GM19240 (cell line): ENCODE results near the gene GARS1.

Source experiments
- DNase-seq: peaks from one replicate; pipeline ENCODE4 v3.0.0; 2011; ENCODE audit warnings: low spot score; ENCODE audit not compliant: insufficient read length

The GARS1 gene

DNA sequence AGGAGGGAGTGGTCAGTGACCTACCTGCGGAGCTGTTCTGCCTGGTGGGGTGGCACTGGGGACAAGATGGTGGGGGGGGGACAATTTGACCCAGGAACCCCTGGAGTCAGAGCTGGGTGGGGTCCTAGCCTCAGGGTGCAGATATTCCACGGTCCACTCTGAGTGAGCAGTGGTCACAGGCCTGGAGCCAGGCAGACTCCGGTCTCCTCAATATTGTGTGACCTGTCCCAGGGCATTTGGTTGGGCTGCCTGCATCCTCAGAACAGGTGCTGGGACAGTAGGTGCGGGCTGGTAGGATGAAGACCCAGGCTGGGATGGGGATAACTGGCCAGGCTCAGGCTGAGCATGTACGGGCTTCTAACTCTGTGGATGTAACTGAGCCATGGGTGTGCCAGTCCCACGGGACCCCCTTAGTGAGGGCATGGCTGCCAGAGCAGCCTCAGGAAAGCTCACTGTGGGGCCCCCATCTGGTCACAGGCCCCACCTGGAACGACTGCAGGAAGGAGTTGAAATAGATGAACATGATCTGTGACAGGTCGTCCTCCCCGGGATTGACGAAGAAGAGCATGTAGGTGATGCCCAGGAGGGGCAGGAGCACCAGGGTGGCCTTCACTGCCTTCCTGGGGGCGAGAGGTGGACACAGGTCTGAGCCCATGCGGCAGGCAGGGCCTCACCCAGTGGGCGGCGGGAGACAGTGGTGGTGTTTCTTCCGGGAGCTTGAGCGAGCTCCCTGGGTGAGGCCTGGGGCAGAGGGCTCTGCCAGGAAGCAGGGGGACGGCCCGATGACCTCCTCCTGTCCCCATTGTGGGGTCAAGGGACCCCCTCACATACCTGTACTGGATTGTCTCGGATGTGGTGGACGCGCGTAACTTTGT lies 60.7 kb downstream of the GARS1 start:
- no peak for DNase-seq

DNA sequence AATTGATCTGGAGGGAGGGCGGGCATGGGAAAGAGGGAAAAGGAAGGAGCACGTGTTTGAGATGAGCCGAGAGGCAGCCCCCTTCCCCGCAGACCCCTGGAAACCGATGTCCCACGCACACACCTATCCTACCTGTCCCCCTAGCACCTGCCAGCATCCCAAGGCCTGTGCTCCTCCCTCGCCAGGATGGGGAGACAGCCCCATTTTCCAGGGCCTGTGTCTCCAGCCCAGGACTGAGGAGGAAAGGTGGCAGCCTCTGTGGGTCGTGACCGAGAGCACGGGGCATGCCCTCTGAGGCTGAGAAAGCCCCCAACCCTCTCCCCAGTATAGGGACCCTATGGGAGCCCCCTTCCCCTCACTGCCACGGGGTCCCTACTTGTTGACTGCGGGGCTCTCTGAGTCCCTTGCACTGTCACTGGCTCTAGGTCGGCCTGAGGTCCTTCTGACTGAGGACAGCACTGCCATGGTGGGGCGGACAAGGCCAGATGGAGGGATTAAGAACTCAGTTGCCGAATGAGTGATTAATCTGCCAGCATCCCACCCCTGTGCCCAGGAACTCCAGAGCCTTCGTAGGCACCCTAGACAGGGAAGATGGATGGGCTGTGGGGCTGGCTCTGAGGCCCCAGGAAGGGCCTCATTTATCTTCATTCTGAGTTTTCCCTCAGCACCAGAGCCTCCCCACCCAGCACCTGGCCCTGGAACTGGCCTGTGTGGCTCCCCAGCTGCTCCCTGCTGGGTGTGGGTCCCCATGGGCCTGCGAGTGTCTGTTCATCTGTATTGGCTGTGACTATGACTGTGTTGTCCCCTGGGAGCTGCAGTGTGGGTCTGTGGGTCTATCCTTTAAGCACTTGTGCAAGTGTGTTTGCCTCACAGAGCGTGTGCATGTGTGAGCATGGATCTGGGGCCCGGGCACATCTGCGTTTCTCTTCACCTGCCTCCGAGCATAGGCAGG lies 61.6 kb downstream of the GARS1 start:
- no peak for DNase-seq

DNA sequence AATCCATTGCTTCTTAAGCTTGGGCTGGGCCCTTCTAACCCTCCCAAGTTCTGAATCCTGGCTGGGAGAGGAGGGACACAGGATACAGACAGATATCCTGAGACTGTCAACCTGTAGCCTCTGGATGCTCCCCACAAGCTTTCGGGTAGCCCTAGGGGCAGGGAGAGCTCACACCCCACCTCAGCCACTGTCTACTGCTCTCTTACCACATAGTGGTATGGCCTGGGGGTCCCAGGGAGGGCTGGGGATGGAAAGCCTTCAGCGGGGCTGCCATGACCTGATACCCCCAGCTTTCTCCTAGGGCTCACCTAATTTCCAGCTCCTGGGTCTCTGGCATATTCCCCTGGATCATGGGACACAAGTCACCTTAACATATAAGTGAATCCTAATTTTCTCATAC lies 62.5 kb downstream of the GARS1 start:
- DNase-seq: no peak

DNA sequence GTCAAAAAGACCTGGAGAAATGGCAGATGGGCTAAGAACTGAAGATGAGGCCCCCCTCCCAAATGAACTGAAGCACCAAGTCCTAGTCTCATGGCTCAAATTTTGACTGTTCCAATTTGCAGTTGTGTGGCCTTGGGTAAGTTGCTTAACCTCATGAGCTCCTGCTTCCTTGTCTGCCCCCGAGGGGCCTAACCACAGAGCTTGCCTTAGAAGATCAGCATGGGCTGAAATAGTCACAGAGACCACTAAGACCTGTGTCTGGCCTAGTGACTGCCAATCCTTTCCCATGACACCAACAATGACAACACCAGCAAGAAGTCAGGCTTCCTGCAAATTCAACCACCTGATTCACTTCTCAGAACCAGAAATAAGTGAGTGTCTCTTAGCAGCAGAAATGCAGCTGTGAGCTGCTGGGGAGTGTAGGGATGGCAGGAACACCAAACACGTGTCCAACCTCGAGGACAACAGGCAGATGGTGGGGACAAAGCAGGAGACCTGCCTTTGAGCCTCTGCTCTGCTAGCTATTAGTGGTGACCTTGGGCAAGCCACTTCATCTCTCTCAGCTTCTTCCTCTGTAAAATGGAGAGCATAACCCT lies 63.9 kb downstream of the GARS1 start:
- DNase-seq: no peak

DNA sequence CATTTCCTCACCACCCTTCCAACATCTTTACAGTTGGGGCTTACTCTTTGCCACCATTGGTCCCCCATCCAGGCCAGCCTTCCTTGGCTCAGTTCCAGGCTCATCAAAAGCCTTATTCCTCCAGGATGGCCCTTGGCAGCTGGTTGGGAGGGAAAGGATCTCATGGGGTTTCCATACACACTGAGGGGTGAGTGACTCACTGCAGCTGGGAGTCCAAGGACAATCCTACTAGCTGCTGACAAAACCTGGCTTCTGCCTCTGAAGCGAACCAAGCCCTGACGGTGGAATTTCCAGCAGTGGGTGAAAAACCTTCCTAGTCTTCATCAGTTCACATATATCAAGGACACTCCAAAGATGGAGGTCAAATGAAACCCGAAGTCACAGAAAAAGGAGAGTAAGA lies 64.6 kb downstream of the GARS1 start:
- no peak for DNase-seq

DNA sequence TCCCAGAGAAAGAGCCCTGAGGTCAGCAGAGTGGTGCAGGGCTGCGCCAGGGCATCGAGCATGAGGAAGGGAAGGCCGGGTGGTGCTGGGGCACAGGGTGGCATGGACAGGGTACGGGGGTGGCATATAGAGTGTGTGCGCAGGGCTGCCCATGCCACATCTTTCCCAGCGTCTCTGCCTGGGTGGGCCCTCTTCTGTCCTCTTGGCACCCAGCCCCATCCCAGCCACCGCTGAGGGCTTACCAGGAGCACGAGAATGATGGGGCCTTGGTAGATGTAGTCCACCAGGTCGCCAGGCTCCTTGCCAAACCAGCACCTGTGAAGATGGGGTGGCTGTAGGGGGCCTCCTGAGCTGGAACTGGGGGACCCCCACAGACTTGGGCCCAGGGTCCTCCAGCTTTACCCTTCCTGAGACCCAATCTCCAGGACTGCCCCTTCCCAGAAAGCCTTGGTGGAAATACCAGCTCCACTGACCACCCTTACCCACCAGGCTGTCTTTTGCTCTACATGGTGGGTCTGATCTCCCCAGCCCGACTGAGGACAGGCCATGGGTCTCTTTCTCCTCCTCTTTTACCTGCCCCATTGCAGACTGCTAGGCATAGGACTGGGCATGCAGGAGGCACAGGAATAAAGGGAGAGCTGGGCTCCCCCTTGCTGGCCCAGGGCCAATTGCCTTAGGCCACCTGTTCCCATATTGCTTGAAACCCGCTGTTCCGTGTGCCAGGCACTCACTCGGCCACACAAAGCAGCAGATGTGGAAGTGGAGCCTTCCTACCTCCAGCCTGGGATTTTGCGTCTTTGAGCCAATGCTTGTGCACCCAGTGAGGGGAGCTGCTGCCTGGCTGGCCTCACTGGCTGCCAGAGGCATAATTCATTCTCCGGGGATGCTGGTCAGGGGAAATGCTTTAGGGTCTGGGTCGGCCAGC lies 65.9 kb downstream of the GARS1 start:
- no peak for DNase-seq

DNA sequence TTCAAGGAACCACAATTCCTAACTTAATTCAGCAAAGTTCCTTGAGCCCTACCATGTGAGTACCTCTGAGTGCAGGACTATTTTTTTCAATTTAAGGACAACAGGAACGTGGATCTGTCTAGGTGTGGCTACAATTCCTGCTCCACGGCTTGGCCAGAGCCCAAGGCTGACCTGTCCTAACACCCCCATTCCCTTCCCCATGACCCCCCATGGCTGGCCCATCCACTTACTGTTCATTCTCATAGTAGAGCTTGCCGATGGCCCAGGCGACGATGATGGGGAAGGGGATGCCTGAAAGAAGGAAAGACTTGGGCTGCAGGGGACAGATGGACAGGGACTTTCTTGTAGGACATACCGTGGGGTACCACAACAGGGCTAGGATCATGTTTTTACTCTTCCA lies 67.2 kb downstream of the GARS1 start:
- DNase-seq: no peak

DNA sequence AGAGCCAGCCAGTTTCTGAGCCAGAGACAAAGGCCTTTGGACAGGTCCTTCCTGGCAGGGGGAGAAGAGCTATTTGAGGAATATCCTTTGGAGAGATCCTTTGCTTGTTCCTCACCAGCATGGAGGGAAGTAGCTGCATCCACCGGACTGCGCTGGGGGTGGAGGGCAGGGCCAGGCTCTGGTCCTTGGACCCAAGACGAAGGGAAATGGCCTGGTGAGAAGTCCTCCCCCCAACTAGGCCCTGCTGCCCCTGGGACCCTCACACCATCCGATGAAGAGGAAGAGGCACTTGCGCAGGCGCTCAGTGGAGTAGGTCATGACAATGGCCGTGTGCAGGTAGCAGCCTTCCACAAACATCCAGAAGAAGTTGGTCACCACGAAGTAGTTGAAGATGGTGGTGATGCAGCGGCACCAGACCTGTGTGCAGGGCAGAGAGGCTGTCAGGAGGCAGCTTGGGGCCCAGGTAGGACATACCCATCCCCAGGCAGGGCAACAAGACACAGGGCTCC lies 67.8 kb downstream of the GARS1 start:
- no peak for DNase-seq

DNA sequence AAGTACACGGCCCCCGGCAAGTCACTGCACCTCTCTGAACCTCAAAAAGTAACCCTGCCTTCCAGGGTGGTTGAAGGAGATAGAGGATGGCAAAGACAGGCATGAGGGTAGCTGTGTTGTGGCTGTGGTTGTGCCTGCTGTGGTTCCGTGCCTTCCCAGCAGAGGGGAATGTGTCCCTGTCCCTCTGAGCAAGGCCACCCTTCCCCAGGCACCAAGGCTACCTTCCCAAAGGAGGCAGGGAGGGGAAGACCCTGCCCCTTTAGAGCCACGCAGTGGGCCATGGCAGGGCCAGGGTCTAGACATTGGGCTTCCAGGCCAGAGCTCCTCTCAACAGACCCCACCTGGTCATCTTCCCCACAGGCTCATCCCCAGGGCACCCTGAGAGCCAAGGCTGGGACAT lies 68.7 kb downstream of the GARS1 start:
- no peak for DNase-seq

DNA sequence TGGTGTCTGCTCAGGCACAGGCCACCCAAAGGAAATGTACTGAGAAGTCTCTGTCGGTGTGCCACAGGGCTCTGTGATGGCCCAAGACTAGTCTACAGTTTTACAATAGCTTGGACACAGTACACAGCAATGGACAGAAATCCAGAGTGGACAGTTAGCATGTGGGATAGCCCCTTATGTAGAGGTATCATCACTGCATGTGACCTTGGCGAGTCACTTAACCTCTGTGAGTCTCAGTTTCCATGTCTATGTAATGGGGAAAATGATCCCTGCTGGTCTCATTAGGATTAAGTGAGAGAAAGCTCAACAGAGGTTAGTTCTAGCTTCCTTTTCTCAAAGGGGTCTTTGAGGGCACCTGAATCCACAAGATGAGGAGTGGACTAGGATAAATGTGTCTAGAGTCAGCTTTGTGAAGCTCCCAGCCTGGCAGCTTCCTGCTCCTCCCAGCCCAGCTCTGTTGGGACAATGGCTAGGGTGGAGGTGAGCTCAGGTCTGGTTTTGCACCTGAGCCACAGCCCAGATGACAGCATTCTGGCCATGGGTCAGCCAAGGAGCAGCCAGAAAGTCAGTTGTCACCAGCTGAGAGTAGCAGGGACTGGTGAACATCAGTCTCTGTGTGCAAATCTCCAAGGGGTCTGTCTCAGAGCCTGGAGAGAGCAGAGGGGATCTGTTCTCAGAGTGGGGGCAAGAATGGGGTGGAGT lies 69.7 kb downstream of the GARS1 start:
- no peak for DNase-seq

DNA sequence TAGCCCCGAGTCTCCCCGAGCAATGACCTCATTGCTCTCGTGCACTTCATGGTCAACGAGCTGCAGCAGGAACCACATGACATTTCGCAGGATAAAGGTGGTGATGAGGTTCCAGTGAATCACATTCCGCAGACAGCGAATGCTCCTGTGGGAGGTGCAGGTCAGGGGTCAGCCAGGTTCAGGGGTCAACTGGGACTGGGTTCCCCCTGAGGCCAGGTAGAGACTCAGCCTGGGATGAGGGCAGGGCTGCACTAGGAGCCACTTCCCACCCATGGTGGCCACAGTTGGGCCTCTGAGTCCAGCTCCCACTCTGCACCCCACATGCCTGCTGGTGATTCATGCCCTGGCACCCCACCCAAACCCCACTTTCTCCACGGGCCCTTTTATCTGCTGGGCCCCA lies 70.4 kb downstream of the GARS1 start:
- DNase-seq: no peak

DNA sequence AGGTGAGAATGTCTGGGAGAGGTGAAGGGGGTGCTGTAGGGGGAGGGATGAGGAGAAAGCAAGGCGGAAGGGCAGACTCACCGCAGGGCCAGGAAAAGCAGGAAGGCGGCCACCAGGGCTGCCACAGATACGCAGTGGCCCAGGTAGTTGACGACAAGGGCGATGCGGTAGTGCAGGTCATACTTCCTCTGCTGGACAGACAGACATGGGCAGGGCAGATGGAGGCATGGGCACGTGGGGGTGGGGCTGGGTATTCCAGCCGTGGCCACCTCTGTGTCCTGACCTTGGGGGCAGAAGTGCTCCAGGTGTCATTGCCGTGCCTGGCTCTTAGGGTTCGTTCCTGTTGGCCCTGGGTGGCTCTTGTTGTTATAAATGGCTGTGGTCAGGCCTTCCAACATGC lies 70.8 kb downstream of the GARS1 start:
- no peak for DNase-seq

DNA sequence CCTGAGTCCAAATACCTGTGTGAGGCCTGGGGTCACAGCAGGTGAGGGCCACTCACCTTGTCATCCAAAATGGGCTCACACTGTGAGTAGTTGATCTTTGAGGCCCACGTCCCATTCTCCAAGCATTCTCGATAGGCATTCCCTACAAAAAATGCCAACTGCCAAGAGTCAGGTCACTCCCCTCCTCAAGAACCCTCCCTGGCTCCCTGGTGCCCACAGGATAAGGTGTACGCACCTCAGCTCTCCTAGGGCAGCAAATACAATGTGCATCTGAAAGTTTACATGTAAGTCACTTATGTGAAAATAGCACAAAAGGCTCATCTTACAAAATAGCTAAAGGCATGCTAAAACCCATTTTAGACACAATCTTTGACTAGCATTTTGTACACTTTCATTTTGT lies 72.5 kb downstream of the GARS1 start:
- no peak for DNase-seq

DNA sequence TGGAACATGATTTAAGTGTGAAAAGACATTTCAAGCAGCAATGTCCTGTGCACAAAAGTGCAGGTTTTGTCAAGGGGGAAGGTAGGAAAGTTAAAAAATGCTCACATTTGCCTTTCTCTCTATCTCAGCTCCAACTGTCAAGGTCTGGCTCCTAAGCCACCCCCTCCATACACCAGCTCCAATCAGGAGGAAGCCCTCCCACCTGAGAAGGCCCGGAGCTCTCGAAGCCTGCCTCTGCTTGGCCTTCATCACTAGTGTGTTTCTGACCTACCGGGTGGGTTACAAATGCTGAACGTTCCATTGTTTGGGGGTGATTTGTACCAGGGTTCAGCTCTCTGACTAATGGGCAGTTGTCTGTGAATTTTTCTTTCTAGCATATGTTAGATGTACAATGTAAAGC lies 73.4 kb downstream of the GARS1 start:
- DNase-seq: no peak

DNA sequence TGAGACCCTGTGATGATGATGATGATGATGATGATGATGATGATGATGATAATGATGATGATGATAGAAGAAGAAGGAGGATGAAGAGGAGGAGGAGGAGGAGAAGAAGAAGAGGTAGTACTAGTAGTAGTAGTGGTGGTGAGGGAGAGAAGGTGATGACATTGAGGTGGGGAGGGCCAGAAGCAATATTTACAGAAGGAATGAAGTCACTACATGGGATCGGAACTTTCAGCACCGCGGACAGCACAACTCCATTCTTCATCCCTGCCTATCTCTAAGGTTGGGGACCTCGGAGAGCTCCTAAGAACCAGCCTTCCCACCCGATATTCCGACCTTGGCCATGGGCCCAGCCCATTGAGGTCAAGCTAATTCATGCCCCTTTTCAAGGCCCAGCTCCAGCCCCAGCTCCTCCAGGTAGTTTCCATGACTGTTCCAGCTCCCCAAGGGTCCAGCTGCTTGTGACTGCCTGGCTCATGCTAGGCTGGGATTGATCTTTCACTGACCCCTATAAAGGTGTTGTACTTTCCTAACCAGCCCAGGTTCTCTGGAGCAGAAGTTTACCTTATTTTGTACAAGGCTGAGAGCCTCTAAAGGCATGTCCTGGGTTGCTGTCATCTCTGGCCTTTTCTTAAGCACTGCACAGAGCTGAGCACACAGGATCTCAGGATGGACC lies 77.3 kb downstream of the GARS1 start:
- DNase-seq: peak; percentile 19

DNA sequence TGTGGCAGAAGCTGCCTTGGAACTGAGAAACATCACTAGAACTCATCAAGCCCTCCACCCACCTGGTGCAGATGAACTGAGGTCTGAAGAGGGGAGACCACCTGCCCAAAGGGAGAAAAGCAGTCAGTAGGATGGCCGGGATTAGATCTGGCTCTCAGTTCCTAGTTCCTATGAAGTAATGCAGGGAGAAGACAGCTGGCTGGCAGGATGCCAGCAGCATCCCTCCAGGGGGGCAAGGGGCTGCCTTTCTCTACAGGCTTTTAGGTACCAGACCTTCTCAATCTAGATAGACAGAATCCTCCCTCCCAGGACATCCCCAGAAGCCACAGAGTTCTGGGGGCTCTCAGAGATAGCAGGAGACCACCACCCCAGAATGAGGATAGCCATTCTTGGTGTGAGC lies 79.7 kb downstream of the GARS1 start:
- DNase-seq: no peak

DNA sequence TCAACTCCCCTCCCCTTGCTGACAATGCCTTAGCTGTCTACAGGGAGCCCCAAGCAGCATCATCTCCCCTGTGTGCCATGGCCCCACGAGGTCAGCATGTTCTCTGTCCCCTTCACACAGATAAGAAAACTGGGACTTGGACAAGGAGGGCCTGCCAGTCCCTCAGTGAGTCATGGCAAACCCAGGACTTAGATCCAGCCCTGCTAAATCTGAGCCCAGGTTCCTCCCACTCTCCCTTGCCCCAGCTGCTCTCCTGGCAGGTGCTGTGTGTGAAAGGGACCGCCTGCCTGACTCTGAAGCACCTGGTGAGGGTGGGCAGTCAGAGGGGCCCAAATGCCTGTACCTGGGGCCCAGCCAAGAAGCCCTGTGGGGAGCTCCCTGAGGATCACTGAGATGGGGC lies 80.2 kb downstream of the GARS1 start:
- DNase-seq: no peak

DNA sequence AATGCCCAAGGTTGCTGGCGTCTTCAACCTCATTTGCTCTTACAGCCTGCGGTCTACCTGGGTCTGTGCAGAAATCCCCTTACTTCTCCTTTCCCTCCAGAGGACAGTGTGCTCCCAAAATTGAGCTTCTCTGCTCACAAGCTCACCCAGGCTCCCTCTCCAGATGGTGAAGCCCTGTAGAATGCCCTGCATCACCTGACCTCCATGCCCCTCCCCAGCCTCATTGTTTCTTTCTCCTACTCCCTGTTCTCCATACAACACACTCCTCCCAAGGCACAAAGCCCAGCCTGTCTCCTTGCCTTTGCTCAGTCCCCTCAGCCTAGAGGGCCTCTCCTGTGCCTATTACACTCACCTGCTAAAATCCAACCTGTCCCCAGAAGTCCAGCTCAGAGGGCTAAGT lies 84.1 kb downstream of the GARS1 start:
- no peak for DNase-seq

DNA sequence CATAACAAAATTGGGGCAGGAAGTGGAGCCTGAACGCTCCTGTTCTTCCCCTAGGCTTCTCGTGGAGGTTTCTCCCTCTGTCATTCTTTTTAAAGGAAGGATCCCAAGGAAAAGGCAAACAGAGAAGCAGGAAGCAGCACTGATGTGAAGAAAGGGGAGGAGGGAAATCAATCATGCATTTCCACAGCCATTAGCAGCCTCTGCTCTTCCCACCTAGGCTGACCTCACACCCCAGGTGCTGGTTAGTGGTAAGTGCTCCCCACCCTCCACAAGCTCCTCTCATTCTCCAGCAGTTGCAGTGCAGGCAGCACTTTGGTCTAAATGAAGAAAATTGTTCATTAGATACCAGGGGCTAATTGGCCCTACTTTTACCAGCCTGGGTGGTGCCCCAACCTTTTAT lies 85.0 kb downstream of the GARS1 start:
- no peak for DNase-seq
